SK-N-SH (cell line): ENCODE results near the gene HOXA10. TPM values are rescaled to one million over a fixed set of nuclear protein-coding genes. Genes with fewer than 3 reads are reported as not detected.

Source experiments
- CTCF ChIA-PET: fragments of 300-600, 350-600 bp; formaldehyde crosslinking; extraction: SDS; loops from one replicate; lab custom pipeline; 2021; lab: Yijun Ruan, JAX
- POLR2A ChIA-PET: fragments of 350-600 bp; sonication (Branson Sonifier 250); formaldehyde crosslinking; extraction: SDS; loops from one replicate; lab custom pipeline; 2020; ENCODE audit warnings: antibody characterized with exemption, inconsistent platforms; lab: Yijun Ruan, JAX
- DNase-seq: peaks from one replicate; pipeline ENCODE4 v3.0.0; 2012
- H2AFZ ChIP-seq: fragments of 200-600 bp; sonication (generic); 2 replicates; pipeline ENCODE4 v1.8.1; 2016; ENCODE audit warnings: antibody characterized with exemption, mild to moderate bottlenecking, low read depth
- H3F3A ChIP-seq: fragments of 200-600 bp; sonication (generic); replicated peaks from 2 replicates; pipeline ENCODE3; 2016; ENCODE audit warnings: antibody characterized with exemption, mild to moderate bottlenecking; ENCODE audit not compliant: insufficient read depth
- H3K27ac ChIP-seq, 2 experiments: fragments of 200-500 bp in 1 of 2; fragments of 200-600 bp in 1 of 2; sonication (Bioruptor generic) in 1 of 2; sonication (generic), shearing (Covaris generic) in 1 of 2; 2 replicates each; pipeline versions ENCODE4 v1.5.1 to v1.6.1; 2014 to 2016; ENCODE audit warnings: low read depth in 2 of 2, inconsistent platforms in 1 of 2, low read length in 1 of 2, mild to moderate bottlenecking in 1 of 2, mixed read lengths in 1 of 2
- H3K27me3 ChIP-seq: fragments of 200-600 bp; sonication (generic), shearing (Covaris generic); 2 replicates; pipeline ENCODE4 v1.6.1; 2016; ENCODE audit warnings: mixed run types; ENCODE audit not compliant: insufficient read depth
- H3K36me3 ChIP-seq, 2 experiments: fragments of 200-500 bp in 1 of 2; fragments of 200-600 bp in 1 of 2; sonication (Bioruptor generic) in 1 of 2; sonication (generic) in 1 of 2; replicated peaks in 1 of 2; 2 replicates each; pipeline versions ENCODE3 to v1.5.1; 2014 to 2016; ENCODE audit warnings: low read length in 1 of 2, mild to moderate bottlenecking in 1 of 2; ENCODE audit not compliant: insufficient read depth in 2 of 2, control insufficient read depth in 1 of 2
- H3K4me1 ChIP-seq, 2 experiments: fragments of 200-500 bp in 1 of 2; fragments of 200-600 bp in 1 of 2; sonication (Bioruptor generic) in 1 of 2; sonication (generic), shearing (Covaris generic) in 1 of 2; 2 replicates each; pipeline versions ENCODE4 v1.5.1 to v1.6.1; 2014 to 2016; ENCODE audit warnings: low read depth in 1 of 2, low read length in 1 of 2, mixed run types in 1 of 2; ENCODE audit not compliant: insufficient read depth in 2 of 2, control insufficient read depth in 1 of 2
- H3K4me2 ChIP-seq: fragments of 200-600 bp; sonication (generic), shearing (Covaris generic); 2 replicates; pipeline ENCODE4 v1.6.1; 2017; ENCODE audit warnings: mixed run types
- H3K4me3 ChIP-seq, 2 experiments: fragments of 200-500 bp in 1 of 2; fragments of 200-600 bp in 1 of 2; sonication (Bioruptor generic) in 1 of 2; sonication (generic), shearing (Covaris generic) in 1 of 2; 2 replicates each; pipeline versions ENCODE4 v1.5.1 to v1.8.1; 2014 to 2016; ENCODE audit warnings: low read depth in 2 of 2, inconsistent platforms in 1 of 2, low read length in 1 of 2, mild to moderate bottlenecking in 1 of 2, mixed read lengths in 1 of 2, moderate library complexity in 1 of 2
- H3K79me2 ChIP-seq: fragments of 200-600 bp; sonication (generic); 2 replicates; pipeline ENCODE4 v1.8.1; 2017; ENCODE audit warnings: mild to moderate bottlenecking; ENCODE audit not compliant: insufficient read depth
- H3K9ac ChIP-seq: fragments of 200-600 bp; sonication (generic); 2 replicates; pipeline ENCODE4 v1.6.1; 2017; ENCODE audit warnings: mixed run types
- H3K9me2 ChIP-seq: fragments of 200-600 bp; sonication (generic); 2 replicates; pipeline ENCODE4 v1.6.1; 2017; ENCODE audit warnings: mixed run types
- H3K9me3 ChIP-seq: fragments of 200-600 bp; sonication (generic); 2 replicates; pipeline ENCODE4 v1.6.1; 2017; ENCODE audit warnings: mixed run types, mild to moderate bottlenecking, moderate library complexity
- H4K20me1 ChIP-seq: fragments of 200-600 bp; sonication (generic); 2 replicates; pipeline ENCODE4 v1.6.1; 2017; ENCODE audit warnings: mild to moderate bottlenecking, mixed run types; ENCODE audit not compliant: insufficient read depth
- CHD2 ChIP-seq: fragments of 150-350 bp; IDR thresholded peaks from 2 replicates; pipeline ENCODE4 v1.6.1; 2018; ENCODE audit warnings: low read length; ENCODE audit not compliant: partially characterized antibody
- CTCF ChIP-seq: fragments of 200-600 bp; sonication (generic); IDR thresholded peaks from 2 replicates; pipeline ENCODE4 v1.6.1; 2017; ENCODE audit warnings: antibody characterized with exemption, mild to moderate bottlenecking, moderate library complexity
- ELF1 ChIP-seq: IDR thresholded peaks from 2 replicates; pipeline ENCODE4 v1.4.0; 2012
- EP300 ChIP-seq, 2 experiments: IDR thresholded peaks; 2 replicates each; pipeline versions ENCODE4 v1.4.0 to v1.6.1; 2012; ENCODE audit warnings: borderline replicate concordance in 1 of 2, low read depth in 1 of 2, low read length in 1 of 2
- EZH2phosphoT487 ChIP-seq: fragments of 200-600 bp; sonication (generic); IDR thresholded peaks from 2 replicates; pipeline ENCODE4 v1.6.1; 2017; ENCODE audit warnings: low read depth, mixed run types, mild to moderate bottlenecking, antibody characterized with exemption, moderate library complexity, borderline replicate concordance
- FOXM1 ChIP-seq: IDR thresholded peaks from 2 replicates; pipeline ENCODE4 v1.4.0; 2012; ENCODE audit warnings: low read depth, mild to moderate bottlenecking
- GABPA ChIP-seq: IDR thresholded peaks from 2 replicates; pipeline ENCODE4 v1.4.0; 2012; ENCODE audit warnings: low read depth, mild to moderate bottlenecking
- GATA2 ChIP-seq: sonication (generic); formaldehyde crosslinking; IDR thresholded peaks from 2 replicates; pipeline ENCODE4 v1.5.0; 2020; ENCODE audit warnings: mild to moderate bottlenecking, missing genetic modification reagents
- MEF2A ChIP-seq: IDR thresholded peaks from 2 replicates; pipeline ENCODE4 v1.4.0; 2012; ENCODE audit warnings: low read depth, borderline replicate concordance
- NFIC ChIP-seq: IDR thresholded peaks from 2 replicates; pipeline ENCODE4 v1.4.0; 2012; ENCODE audit warnings: borderline replicate concordance
- NRF1 ChIP-seq: IDR thresholded peaks from 2 replicates; pipeline ENCODE4 v1.6.1; 2012; ENCODE audit warnings: low read depth, mild to moderate bottlenecking, low read length
- RAD21 ChIP-seq: IDR thresholded peaks from 2 replicates; pipeline ENCODE4 v1.6.1; 2012; ENCODE audit warnings: mild to moderate bottlenecking, low read length
- RXRA ChIP-seq: IDR thresholded peaks from 2 replicates; pipeline ENCODE4 v1.4.0; 2012; ENCODE audit warnings: low read depth, mild to moderate bottlenecking, borderline replicate concordance
- SIN3A ChIP-seq: IDR thresholded peaks from 2 replicates; pipeline ENCODE4 v1.6.1; 2012; ENCODE audit warnings: low read depth, mild to moderate bottlenecking, low read length, moderate library complexity, borderline replicate concordance
- SMC3 ChIP-seq: IDR thresholded peaks from 2 replicates; pipeline ENCODE4 v1.6.1; 2012; ENCODE audit warnings: low read depth, low read length, improper control_type of control experiment
- TEAD4 ChIP-seq: IDR thresholded peaks from 2 replicates; pipeline ENCODE4 v1.4.0; 2012; ENCODE audit warnings: mild to moderate bottlenecking, borderline replicate concordance; ENCODE audit not compliant: insufficient read depth
- YY1 ChIP-seq: IDR thresholded peaks from 2 replicates; pipeline ENCODE4 v1.4.0; 2012; ENCODE audit warnings: low read depth, mild to moderate bottlenecking
- WGBS: methylation state at CpG from one replicate; pipeline ENCODE4 v1.1.6; 2017; ENCODE audit warnings: low lambda C conversion rate; 5-methylcytosine and 5-hydroxymethylcytosine counted together
- polyA plus RNA-seq, 3 experiments: library from polyadenylated mRNA; depleted of rRNA; stranded (reverse); fragments of >200 nt; gene quantifications; 2 replicates each; pipeline ENCODE4 v1.2.3, GENCODE V29; 2012
- TF ChIP-seq, protein P1 (sequence below): IDR thresholded peaks from 2 replicates; pipeline ENCODE4 v1.4.0; 2012; ENCODE audit warnings: low read depth, borderline replicate concordance

The HOXA10 gene
- polyA plus RNA-seq, 1 of the 3 experiments (the other 2 are of a cell fraction): not detected

DNA sequence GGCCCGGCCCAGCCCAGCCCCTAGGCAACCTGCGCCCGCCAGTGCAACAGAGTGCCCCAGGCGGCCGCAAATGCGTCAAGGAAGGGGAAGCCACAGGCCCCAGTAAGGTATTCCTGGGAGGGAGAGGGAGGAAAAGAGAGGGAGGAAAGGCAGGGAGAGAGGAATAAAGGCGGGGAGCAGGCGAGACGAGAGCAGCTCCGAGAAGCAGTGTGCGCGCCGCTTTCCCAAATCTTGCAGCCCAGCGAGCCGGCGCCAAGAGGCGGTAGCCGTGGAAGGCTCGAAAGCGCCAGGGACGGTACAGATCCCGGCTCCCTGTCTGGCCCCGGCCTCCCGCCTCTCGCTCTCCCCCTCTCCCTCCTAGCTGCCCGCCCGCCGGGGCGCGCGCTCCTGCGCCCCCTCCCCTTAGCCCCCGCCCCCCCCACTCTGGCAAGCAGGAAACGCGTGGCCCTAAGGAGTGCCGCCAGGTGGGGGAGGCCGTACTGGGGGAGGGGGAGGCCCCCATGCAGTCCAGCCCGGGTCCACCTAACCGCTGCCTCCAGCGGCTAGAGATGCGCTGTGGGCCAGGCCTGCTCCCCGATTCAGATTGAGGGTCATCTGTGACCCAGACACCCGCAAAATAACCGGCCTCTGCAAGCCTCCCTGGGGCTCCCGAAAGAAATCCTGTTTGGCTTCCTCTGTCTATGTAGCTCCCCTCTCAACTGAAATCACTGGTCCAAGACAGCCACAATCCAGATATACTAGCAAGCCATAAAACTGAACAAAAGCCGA is 4.3 kb downstream of the HOXA10 start:
- Histone ChIP-seq H3K9me2 (no peaks in the 10 kb centered on the region), H3K9ac (no peak overlapping the region), H3K79me2 (no peaks in the 10 kb centered on the region), H3K4me1 (peaks cover 0 to 2% of the 10 kb centered on the region in 2 experiments; a peak in 1 of 4 replicates), H3K9me3 (no peaks in the 10 kb centered on the region), H3K27ac (no peak overlapping the region), H4K20me1 (peaks cover 13% of the 10 kb centered on the region), H3K4me3 (no peak overlapping the region), H3K36me3 (no peaks in the 10 kb centered on the region), H2AFZ (no peak overlapping the region), H3F3A (peaks cover 9% of the 10 kb centered on the region), H3K4me2 (no peak overlapping the region), H3K27me3 (peaks cover 100% of the 10 kb centered on the region)
- TF ChIP-seq EZH2phosphoT487: peak; percentile 97
- TF ChIP-seq SMC3: no peak
- TF ChIP-seq SIN3A: no peak
- TF ChIP-seq RXRA: no peak
- WGBS: 12% methylated on average over 25 of the region's 46 CpGs
- CTCF ChIA-PET: interaction anchor here (1.4 to 12.3 kb wide), 7 partner anchors 4 to 800 kb away, joined by 3 to 205 read pairs (median 12); partner anchors contain the start of genes HOXA10, HOXA7 and HOXA9
- POLR2A ChIA-PET: no interaction called here
- no peak for DNase-seq

- Histone ChIP-seq H3K4me3 (no peak overlapping the region), H3K9me2 (no peaks in the 10 kb centered on the region), H3K27me3 (peaks cover 100% of the 10 kb centered on the region), H3K4me1 (peaks cover 0 to 2% of the 10 kb centered on the region in 2 experiments; a peak in 1 of 4 replicates), H3K9me3 (no peaks in the 10 kb centered on the region), H3K36me3 (no peaks in the 10 kb centered on the region), H3K4me2 (no peak overlapping the region), H3F3A (peaks cover 10% of the 10 kb centered on the region), H3K9ac (no peak overlapping the region), H2AFZ (no peak overlapping the region), H4K20me1 (peaks cover 13% of the 10 kb centered on the region), H3K27ac (no peak overlapping the region), H3K79me2 (no peaks in the 10 kb centered on the region)
- ChIA-PET CTCF (interaction anchor here (0.8 to 12.3 kb wide), 13 partner anchors 2 to 803 kb away, joined by 3 to 205 read pairs (median 4); partner anchors contain the start of genes HOXA10, HOXA3, HOXA7 and HOXA9), POLR2A (no interaction called here)
- 33% methylated on average over 24 of the region's 25 CpGs for WGBS
- DNase-seq: peak; percentile 55
- TF ChIP-seq TEAD4: no peak
- TF ChIP-seq GABPA: no peak
- TF ChIP-seq NFIC: no peak
- no peak for TF ChIP-seq GATA2 (CRISPR knock-in tag)
- no peak for TF ChIP-seq CTCF
- TF ChIP-seq MEF2A: no peak
- TF ChIP-seq SIN3A: no peak
- no peak for TF ChIP-seq EP300 (IDR thresholded peaks at IDR 0.05; ENCODE audit: borderline replicate concordance in 1 of 2, low read depth in 1 of 2, low read length in 1 of 2)
- TF ChIP-seq RAD21: no peak
- no peak for TF ChIP-seq CHD2
- TF ChIP-seq FOXM1: no peak
- TF ChIP-seq, protein P1, sequence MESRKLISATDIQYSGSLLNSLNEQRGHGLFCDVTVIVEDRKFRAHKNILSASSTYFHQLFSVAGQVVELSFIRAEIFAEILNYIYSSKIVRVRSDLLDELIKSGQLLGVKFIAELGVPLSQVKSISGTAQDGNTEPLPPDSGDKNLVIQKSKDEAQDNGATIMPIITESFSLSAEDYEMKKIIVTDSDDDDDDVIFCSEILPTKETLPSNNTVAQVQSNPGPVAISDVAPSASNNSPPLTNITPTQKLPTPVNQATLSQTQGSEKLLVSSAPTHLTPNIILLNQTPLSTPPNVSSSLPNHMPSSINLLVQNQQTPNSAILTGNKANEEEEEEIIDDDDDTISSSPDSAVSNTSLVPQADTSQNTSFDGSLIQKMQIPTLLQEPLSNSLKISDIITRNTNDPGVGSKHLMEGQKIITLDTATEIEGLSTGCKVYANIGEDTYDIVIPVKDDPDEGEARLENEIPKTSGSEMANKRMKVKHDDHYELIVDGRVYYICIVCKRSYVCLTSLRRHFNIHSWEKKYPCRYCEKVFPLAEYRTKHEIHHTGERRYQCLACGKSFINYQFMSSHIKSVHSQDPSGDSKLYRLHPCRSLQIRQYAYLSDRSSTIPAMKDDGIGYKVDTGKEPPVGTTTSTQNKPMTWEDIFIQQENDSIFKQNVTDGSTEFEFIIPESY: no peak
- TF ChIP-seq YY1: no peak
- TF ChIP-seq ELF1: no peak
- no peak for TF ChIP-seq NRF1
Observed at GRCh38 chr7:27168265-27168947, 5.7 kb downstream of the HOXA10 start.
